Gastroesophageal sphincter (tissue), 3 donors: ENCODE measurements around the gene RIMBP2.

Experiments used
- EP300 ChIP-seq: sonication (generic); formaldehyde crosslinking; IDR thresholded peaks from one replicate; pipeline ENCODE4 v1.6.1; 2017; ENCODE audit warnings: antibody characterized with exemption, mild to moderate bottlenecking
- TF ChIP-seq, protein P1 (sequence below), 4 experiments: fragments of 200-600 bp in 2 of 4; fragments of 450-650 bp in 2 of 4; sonication (generic) in 1 of 4; IDR thresholded peaks; one replicate each; pipeline ENCODE4 v1.5.1; 2017 to 2019; ENCODE audit warnings: antibody characterized with exemption in 4 of 4, mild to moderate bottlenecking in 2 of 4, moderate library complexity in 2 of 4

GRCh38 chr12:130675121-130675520, 41.0 kb downstream of the RIMBP2 start:
- TF ChIP-seq EP300 = no peak
- TF ChIP-seq, protein P1, sequence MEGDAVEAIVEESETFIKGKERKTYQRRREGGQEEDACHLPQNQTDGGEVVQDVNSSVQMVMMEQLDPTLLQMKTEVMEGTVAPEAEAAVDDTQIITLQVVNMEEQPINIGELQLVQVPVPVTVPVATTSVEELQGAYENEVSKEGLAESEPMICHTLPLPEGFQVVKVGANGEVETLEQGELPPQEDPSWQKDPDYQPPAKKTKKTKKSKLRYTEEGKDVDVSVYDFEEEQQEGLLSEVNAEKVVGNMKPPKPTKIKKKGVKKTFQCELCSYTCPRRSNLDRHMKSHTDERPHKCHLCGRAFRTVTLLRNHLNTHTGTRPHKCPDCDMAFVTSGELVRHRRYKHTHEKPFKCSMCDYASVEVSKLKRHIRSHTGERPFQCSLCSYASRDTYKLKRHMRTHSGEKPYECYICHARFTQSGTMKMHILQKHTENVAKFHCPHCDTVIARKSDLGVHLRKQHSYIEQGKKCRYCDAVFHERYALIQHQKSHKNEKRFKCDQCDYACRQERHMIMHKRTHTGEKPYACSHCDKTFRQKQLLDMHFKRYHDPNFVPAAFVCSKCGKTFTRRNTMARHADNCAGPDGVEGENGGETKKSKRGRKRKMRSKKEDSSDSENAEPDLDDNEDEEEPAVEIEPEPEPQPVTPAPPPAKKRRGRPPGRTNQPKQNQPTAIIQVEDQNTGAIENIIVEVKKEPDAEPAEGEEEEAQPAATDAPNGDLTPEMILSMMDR (IDR thresholded peaks at IDR 0.05) = no peak
